NCI-H524 treated with DMSO at 0.1 percent for 48 hours (cell line): ENCODE results near the gene SRGAP1.

Experiments
- DNase-seq: peaks from one replicate; lab custom pipeline; 2025; lab: John Stamatoyannopoulos, UW

The SRGAP1 gene

GRCh38 chr12:64205542-64205941 is 361.0 kb downstream of the SRGAP1 start:
- DNase-seq: no peak

GRCh38 chr12:64207453-64207852 is 363.0 kb downstream of the SRGAP1 start:
- DNase-seq: no peak
